Endothelial cell of umbilical vein (primary cell): ENCODE results near the gene SLC22A23. TPM values are rescaled to one million over a fixed set of nuclear protein-coding genes. Genes with fewer than 3 reads are reported as not detected.

Experiments
- BruUV-seq: library from RNA; stranded (reverse); fragments of 400-500 nt; replicated peaks from 2 replicates; lab custom pipeline; 2021; lab: Mats Ljungman, UMichigan
- CTCF ChIA-PET: fragments of 300-600, 350-600 bp; sonication (Branson Sonifier 250); formaldehyde crosslinking; loops from one replicate; lab custom pipeline; 2021; ENCODE audit warnings: antibody characterized with exemption, inconsistent platforms; lab: Charles Lee
- POLR2A ChIA-PET: fragments of 300-600, 350-600 bp; sonication (Branson Sonifier 250); formaldehyde crosslinking; loops from one replicate; lab custom pipeline; 2021; ENCODE audit warnings: antibody characterized with exemption, inconsistent platforms; lab: Charles Lee
- DNase-seq: peaks from one replicate; pipeline ENCODE4 v3.0.0-alpha.2; 2011; ENCODE audit warnings: low read depth, low spot score
- FAIRE-seq: peaks from 2 replicates; lab custom pipeline; 2011; peaks lifted over from hg19 to GRCh38; lab: Jason Lieb, UNC
- H2AFZ ChIP-seq: 2 replicates; pipeline ENCODE4 v1.6.0; 2012; ENCODE audit warnings: low read depth, low read length, control low read depth, inconsistent platforms
- H3K27ac ChIP-seq: 2 replicates; pipeline ENCODE4 v1.5.1; 2011; ENCODE audit warnings: low read depth, mild to moderate bottlenecking, control low read depth, low read length, moderate library complexity; ENCODE audit not compliant: insufficient read depth
- H3K27me3 ChIP-seq, 2 experiments: 2 replicates each; pipeline versions ENCODE4 v1.6.0 to v1.6.1; 2011; ENCODE audit warnings: low read length in 2 of 2, mixed read lengths in 1 of 2; ENCODE audit not compliant: control insufficient read depth in 2 of 2, insufficient read depth in 2 of 2
- H3K36me3 ChIP-seq, 2 experiments: 2 replicates in 1 of 2; 3 replicates in 1 of 2; pipeline ENCODE4 v1.5.1; 2011; ENCODE audit warnings: low read length in 2 of 2, mild to moderate bottlenecking in 1 of 2, moderate library complexity in 1 of 2; ENCODE audit not compliant: control insufficient read depth in 2 of 2, insufficient read depth in 2 of 2; ENCODE audit errors: extremely low read depth in 1 of 2
- H3K4me1 ChIP-seq: 3 replicates; pipeline ENCODE4 v1.5.1; 2011; ENCODE audit warnings: mild to moderate bottlenecking, low read length; ENCODE audit not compliant: control insufficient read depth, insufficient read depth; ENCODE audit errors: extremely low read depth
- H3K4me2 ChIP-seq: 2 replicates; pipeline ENCODE4 v1.6.1; 2011; ENCODE audit warnings: low read length, control low read depth, mixed read lengths; ENCODE audit not compliant: insufficient read depth
- H3K4me3 ChIP-seq, 3 experiments: fragments of 200-600 bp in 1 of 3; sonication (generic), shearing (Covaris generic) in 1 of 3; replicated peaks in 1 of 3; 2 replicates each; pipeline ENCODE4 v1.5.1; 2011 to 2016; ENCODE audit warnings: control low read depth in 3 of 3, low read length in 3 of 3, mild to moderate bottlenecking in 2 of 3, inconsistent platforms in 1 of 3, low read depth in 1 of 3, moderate library complexity in 1 of 3; ENCODE audit not compliant: insufficient read depth in 1 of 3
- H3K79me2 ChIP-seq: 2 replicates; pipeline ENCODE4 v1.6.0; 2012; ENCODE audit warnings: low read length, inconsistent platforms; ENCODE audit not compliant: control insufficient read depth, insufficient read depth
- H3K9ac ChIP-seq: replicated peaks from 2 replicates; pipeline ENCODE3; 2011; ENCODE audit warnings: low read length, control low read depth; ENCODE audit not compliant: insufficient read depth; ENCODE audit errors: extremely low read depth
- H3K9me1 ChIP-seq: replicated peaks from 3 replicates; pipeline ENCODE4 v1.6.0; 2011; ENCODE audit warnings: mild to moderate bottlenecking, low read length; ENCODE audit not compliant: control insufficient read depth, insufficient read depth; ENCODE audit errors: extremely low read depth
- H3K9me3 ChIP-seq: replicated peaks from 2 replicates; pipeline ENCODE4 v1.5.1; 2012; ENCODE audit warnings: low read length, inconsistent platforms; ENCODE audit not compliant: control insufficient read depth, insufficient read depth
- H4K20me1 ChIP-seq: replicated peaks from 2 replicates; pipeline ENCODE3; 2011; ENCODE audit warnings: mild to moderate bottlenecking, low read length; ENCODE audit not compliant: control insufficient read depth, insufficient read depth; ENCODE audit errors: extremely low read depth
- EZH2 ChIP-seq: IDR thresholded peaks from 2 replicates; pipeline ENCODE4 v1.6.1; 2012; ENCODE audit warnings: borderline replicate concordance, low read depth, mild to moderate bottlenecking, moderate library complexity, low read length, inconsistent platforms; ENCODE audit not compliant: severe bottlenecking
- GATA2 ChIP-seq: IDR thresholded peaks from 2 replicates; pipeline ENCODE4 v1.7.0; 2011; ENCODE audit warnings: low read depth, mild to moderate bottlenecking, moderate library complexity, mixed read lengths, low read length; ENCODE audit not compliant: insufficient read length, insufficient read depth
- JUN ChIP-seq: IDR thresholded peaks from 2 replicates; pipeline ENCODE4 v1.6.1; 2011; ENCODE audit warnings: borderline replicate concordance, low read depth; ENCODE audit not compliant: insufficient read length, insufficient read depth
- MYC ChIP-seq: IDR thresholded peaks from one replicate; pipeline ENCODE4 v1.6.1; 2011; ENCODE audit warnings: mild to moderate bottlenecking, low read depth, low read length
- POLR2A ChIP-seq: IDR thresholded peaks from 2 replicates; pipeline ENCODE4 v1.6.1; 2012; ENCODE audit warnings: low read depth, mild to moderate bottlenecking, control low read depth, low read length
- dilution Hi-C: fragments of 300-500 bp; cut with MboI; formaldehyde crosslinking; loops from one replicate; pipeline ENCODE4 v1.15.0; 2019; ENCODE audit warnings: low sequenced_read_pairs; ENCODE audit not compliant: extremely low pct_ligation_motif_present
- intact Hi-C: fragments of 100-400 bp; cut with micrococcal nuclease; formaldehyde crosslinking; loops from one replicate; pipeline ENCODE4 v1.10.0; 2022
- polyA plus RNA-seq, 4 experiments: library from polyadenylated mRNA; depleted of rRNA in 3 of 4; stranded (reverse) in 3 of 4; unstranded in 1 of 4; fragments of >200 nt; gene quantifications; 2 replicates each; pipeline versions ENCODE4 v1.2.1 to v1.2.3, GENCODE V29; 2011 to 2012; ENCODE audit warnings: missing spikeins in 1 of 4
- total RNA-seq: library from RNA; stranded (reverse); gene quantifications from 2 replicates; pipeline ENCODE4 v1.2.3, GENCODE V29; 2021
- TF ChIP-seq, protein P1 (sequence below): IDR thresholded peaks from 2 replicates; pipeline ENCODE4 v1.6.1; 2011; ENCODE audit not compliant: insufficient read depth, insufficient read length
- TF ChIP-seq, protein P2 (sequence below), 2 donors: IDR thresholded peaks; 1 replicate in 1 of 2; 2 replicates in 1 of 2; pipeline ENCODE4 v1.5.1; 2011; ENCODE audit warnings: low read length in 2 of 2, mild to moderate bottlenecking in 2 of 2, moderate library complexity in 2 of 2, control low read depth in 1 of 2, inconsistent platforms in 1 of 2, low read depth in 1 of 2; ENCODE audit not compliant: insufficient read depth in 1 of 2; ENCODE audit errors: extremely low read depth in 1 of 2

Gene SLC22A23
- total and polyA plus RNA-seq, 2 donors (not counting 3 experiments of a cell fraction or from before 2014, with no cell fraction given), result 4.2 to 14.3 TPM

GRCh38 chr6:3267162-3267561 is 189.7 kb downstream of the SLC22A23 start:
- Histone ChIP-seq H3K9me3 (no peaks in the 10 kb centered on the region), H3K79me2 (peaks cover 45% of the 10 kb centered on the region), H3K4me2 (no peak overlapping the region), H3K9ac (no peak overlapping the region), H3K36me3 (peaks cover 6 to 30% of the 10 kb centered on the region in 2 experiments), H4K20me1 (no peaks in the 10 kb centered on the region), H3K27ac (no peak overlapping the region), H3K4me3 (no peak overlapping the region), H3K9me1 (no peaks in the 10 kb centered on the region), H2AFZ (no peak overlapping the region), H3K4me1 (no peaks in the 10 kb centered on the region), H3K27me3 (no peaks in the 10 kb centered on the region)
- TF ChIP-seq JUN (no peak), POLR2A (no peak), GATA2 (no peak), EZH2 (no peak), MYC (no peak)
- TF ChIP-seq, protein P1, sequence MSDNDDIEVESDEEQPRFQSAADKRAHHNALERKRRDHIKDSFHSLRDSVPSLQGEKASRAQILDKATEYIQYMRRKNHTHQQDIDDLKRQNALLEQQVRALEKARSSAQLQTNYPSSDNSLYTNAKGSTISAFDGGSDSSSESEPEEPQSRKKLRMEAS, result no peak
- TF ChIP-seq, protein P2, sequence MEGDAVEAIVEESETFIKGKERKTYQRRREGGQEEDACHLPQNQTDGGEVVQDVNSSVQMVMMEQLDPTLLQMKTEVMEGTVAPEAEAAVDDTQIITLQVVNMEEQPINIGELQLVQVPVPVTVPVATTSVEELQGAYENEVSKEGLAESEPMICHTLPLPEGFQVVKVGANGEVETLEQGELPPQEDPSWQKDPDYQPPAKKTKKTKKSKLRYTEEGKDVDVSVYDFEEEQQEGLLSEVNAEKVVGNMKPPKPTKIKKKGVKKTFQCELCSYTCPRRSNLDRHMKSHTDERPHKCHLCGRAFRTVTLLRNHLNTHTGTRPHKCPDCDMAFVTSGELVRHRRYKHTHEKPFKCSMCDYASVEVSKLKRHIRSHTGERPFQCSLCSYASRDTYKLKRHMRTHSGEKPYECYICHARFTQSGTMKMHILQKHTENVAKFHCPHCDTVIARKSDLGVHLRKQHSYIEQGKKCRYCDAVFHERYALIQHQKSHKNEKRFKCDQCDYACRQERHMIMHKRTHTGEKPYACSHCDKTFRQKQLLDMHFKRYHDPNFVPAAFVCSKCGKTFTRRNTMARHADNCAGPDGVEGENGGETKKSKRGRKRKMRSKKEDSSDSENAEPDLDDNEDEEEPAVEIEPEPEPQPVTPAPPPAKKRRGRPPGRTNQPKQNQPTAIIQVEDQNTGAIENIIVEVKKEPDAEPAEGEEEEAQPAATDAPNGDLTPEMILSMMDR (IDR thresholded peaks at IDR 0.05; ENCODE audit: extremely low read depth in 1 of 2, insufficient read depth in 1 of 2, low read depth in 1 of 2, low read length in 2 of 2), result no peak
- POLR2A ChIA-PET, result no interaction called here
- FAIRE-seq (no peak), DNase-seq (no peak)
- CTCF ChIA-PET, result interaction anchor here (1.0 to 1.3 kb wide), 2 partner anchors 13 to 16 kb away, joined by 4 read pairs; no protein-coding TSS in a partner anchor
- dilution Hi-C loops, result no loop called here
- no TSS peak for BruUV-seq
- intact Hi-C loops, result no loop called here
